Measurements from ENCODE around the gene CLASP1. TPM values are rescaled to one million over a fixed set of nuclear protein-coding genes. Genes with fewer than 3 reads are reported as not detected.
A peak's percentile ranks its signal among the peaks of the same experiment; 100 is the strongest.

CLASP1 gene
- total RNA-seq, 1 experiment from 2014 or later: 81.9 TPM

DNA sequence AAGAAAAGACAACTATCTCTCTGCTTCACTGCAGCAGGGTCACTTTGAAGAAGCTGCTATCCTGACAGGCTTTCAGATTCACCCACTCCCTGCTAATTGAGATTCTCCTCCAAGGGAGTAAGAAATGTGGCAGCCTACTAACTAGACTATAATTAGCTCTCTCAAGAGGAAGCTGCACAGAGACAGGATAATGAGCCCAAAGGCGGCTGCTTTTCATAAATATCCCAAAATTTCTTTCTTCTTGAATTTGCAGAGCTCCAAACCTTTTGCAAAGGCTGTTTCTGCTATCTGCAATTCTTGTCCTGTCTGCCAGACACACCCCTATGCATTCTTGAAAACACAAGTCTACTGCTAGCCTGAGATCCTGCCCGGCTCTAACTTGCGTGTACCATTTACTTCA is 172.6 kb downstream of the CLASP1 start:
- no TSS peak for BruUV-seq (replicated peaks)

DNA sequence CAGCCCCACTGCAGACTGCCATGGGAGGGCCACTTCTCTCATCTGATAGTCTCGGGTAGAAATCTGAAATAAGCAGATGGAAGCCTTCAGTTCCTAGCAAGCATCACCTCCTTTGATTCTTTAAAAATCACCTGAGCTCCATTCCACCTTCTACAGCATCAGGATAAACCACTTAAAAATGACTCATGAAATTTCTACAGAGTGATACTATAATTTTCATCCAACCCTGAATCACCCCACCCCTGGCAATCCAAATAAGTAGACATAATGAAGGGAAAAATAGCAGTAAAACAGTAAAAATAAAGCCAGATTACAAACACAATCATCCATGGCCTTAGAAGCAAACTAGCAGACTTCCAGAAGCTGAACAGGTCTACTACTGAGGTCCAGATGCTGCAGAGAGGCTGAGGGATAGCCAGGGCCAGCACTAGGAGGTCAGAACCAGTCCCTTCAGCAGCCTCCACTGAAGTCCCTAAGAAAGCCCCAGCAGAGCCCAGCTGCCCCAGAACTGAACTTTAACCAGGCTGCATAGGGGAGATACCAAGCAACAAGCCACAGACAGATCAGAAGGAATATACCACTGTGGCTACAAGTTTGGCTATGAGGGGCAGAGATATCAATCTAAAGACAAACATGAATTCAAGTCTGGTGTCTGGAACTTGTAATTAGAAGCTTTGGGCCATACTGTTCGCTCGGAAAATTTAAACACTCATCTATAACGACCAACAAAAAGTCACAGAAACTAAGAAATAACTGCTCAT is 173.3 kb downstream of the CLASP1 start:
- Mint-ChIP-seq H3K4me1 (ENCODE audit: insufficient read depth, unreplicated experiment) (peaks cover 59% of the 10 kb centered on the region), H3K9me3 (ENCODE audit: unreplicated experiment) (no peaks in the 10 kb centered on the region), H3K36me3 (ENCODE audit: insufficient read depth, unreplicated experiment) (peaks cover 10% of the 10 kb centered on the region), H3K27ac (ENCODE audit: low read depth, unreplicated experiment) (peak overlapping the region; percentile 49), H3K4me3 (ENCODE audit: unreplicated experiment) (no peak overlapping the region), H3K27me3 (ENCODE audit: insufficient read depth, unreplicated experiment) (no peaks in the 10 kb centered on the region)
- no TSS peak for BruUV-seq (replicated peaks)
- TF ChIP-seq, protein P1, sequence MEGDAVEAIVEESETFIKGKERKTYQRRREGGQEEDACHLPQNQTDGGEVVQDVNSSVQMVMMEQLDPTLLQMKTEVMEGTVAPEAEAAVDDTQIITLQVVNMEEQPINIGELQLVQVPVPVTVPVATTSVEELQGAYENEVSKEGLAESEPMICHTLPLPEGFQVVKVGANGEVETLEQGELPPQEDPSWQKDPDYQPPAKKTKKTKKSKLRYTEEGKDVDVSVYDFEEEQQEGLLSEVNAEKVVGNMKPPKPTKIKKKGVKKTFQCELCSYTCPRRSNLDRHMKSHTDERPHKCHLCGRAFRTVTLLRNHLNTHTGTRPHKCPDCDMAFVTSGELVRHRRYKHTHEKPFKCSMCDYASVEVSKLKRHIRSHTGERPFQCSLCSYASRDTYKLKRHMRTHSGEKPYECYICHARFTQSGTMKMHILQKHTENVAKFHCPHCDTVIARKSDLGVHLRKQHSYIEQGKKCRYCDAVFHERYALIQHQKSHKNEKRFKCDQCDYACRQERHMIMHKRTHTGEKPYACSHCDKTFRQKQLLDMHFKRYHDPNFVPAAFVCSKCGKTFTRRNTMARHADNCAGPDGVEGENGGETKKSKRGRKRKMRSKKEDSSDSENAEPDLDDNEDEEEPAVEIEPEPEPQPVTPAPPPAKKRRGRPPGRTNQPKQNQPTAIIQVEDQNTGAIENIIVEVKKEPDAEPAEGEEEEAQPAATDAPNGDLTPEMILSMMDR (IDR thresholded peaks at IDR 0.05; ENCODE audit: unreplicated experiment): no peak
- DNase-seq (ENCODE audit: unreplicated experiment): no peak
- ChIA-PET CTCF (interaction anchor here (0.8 to 1.7 kb wide), 6 partner anchors 10 to 120 kb away, joined by 3 to 8 read pairs (median 4); no protein-coding TSS in a partner anchor), POLR2A (interaction anchor here (0.6 to 3.6 kb wide), 15 partner anchors 9 to 259 kb away, joined by 3 to 20 read pairs (median 4); partner anchors contain the start of gene CLASP1)
- intact Hi-C loops (cut with micrococcal nuclease): loop anchor here (1.0 kb wide), 1 partner anchor 25 kb away; no protein-coding TSS in a partner anchor

More for the DNA sequence above, 172.6 kb downstream of the CLASP1 start:
- H3K36me3 Mint-ChIP-seq (ENCODE audit: insufficient read depth, unreplicated experiment): peaks cover 4% of the 10 kb centered on the region
- intact Hi-C loops (cut with micrococcal nuclease): loop anchor here (1.0 kb wide), 1 partner anchor 25 kb away; no protein-coding TSS in a partner anchor
- no peak for DNase-seq (ENCODE audit: unreplicated experiment)
- no peak overlapping the region for H3K27ac Mint-ChIP-seq (ENCODE audit: low read depth, unreplicated experiment)
- H3K27me3 Mint-ChIP-seq (ENCODE audit: insufficient read depth, unreplicated experiment): no peaks in the 10 kb centered on the region
- no peaks in the 10 kb centered on the region for H3K9me3 Mint-ChIP-seq (ENCODE audit: unreplicated experiment)
- ChIA-PET CTCF (interaction anchor here (0.8 to 1.7 kb wide), 6 partner anchors 13 to 119 kb away, joined by 3 to 8 read pairs (median 4); partner anchors contain the start of gene RNU4ATAC), POLR2A (interaction anchor here (0.6 to 3.6 kb wide), 12 partner anchors 8 to 173 kb away, joined by 3 to 20 read pairs (median 4); partner anchors contain the start of gene CLASP1)
- TF ChIP-seq, protein P1 (IDR thresholded peaks at IDR 0.05; ENCODE audit: unreplicated experiment): no peak
- peaks cover 55% of the 10 kb centered on the region for H3K4me1 Mint-ChIP-seq (ENCODE audit: insufficient read depth, unreplicated experiment)
- H3K4me3 Mint-ChIP-seq (ENCODE audit: unreplicated experiment): no peak overlapping the region

DNA sequence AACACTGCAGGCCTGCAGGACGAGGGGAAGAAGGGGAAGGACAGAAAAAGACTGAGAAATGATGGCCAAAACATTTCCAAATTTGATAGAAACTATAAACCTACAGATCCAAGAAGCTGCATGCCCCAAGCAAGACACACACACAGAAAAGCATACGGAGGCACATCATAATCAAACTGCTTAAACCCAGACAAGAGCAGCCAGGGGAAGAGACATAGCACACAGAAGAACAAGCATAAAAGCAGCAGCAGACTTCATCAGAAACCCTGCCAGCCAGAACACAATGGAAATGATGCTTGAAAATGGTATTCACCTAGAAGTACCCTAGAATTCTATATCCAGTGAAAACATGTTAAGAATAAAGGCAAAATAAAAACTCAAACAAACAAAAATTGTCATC is 175.8 kb downstream of the CLASP1 start:
- BruUV-seq (replicated peaks): no TSS peak
- ChIA-PET POLR2A (interaction anchor here (0.7 to 3.3 kb wide), 3 partner anchors 8 to 1293 kb away, joined by 5 to 17 read pairs (median 5); no protein-coding TSS in a partner anchor), CTCF (interaction anchor here (1.1 kb wide), 1 partner anchor 118 kb away, joined by 6 read pairs; no protein-coding TSS in a partner anchor)
- intact Hi-C loops (cut with micrococcal nuclease): no loop called here
- Mint-ChIP-seq H3K4me1 (ENCODE audit: insufficient read depth, unreplicated experiment) (peaks cover 37% of the 10 kb centered on the region), H3K36me3 (ENCODE audit: insufficient read depth, unreplicated experiment) (peaks cover 30% of the 10 kb centered on the region), H3K4me3 (ENCODE audit: unreplicated experiment) (no peak overlapping the region), H3K9me3 (ENCODE audit: unreplicated experiment) (no peaks in the 10 kb centered on the region), H3K27ac (ENCODE audit: low read depth, unreplicated experiment) (no peak overlapping the region), H3K27me3 (ENCODE audit: insufficient read depth, unreplicated experiment) (no peaks in the 10 kb centered on the region)
- no peak for DNase-seq (ENCODE audit: unreplicated experiment)
- TF ChIP-seq, protein P1 (IDR thresholded peaks at IDR 0.05; ENCODE audit: unreplicated experiment): no peak

DNA sequence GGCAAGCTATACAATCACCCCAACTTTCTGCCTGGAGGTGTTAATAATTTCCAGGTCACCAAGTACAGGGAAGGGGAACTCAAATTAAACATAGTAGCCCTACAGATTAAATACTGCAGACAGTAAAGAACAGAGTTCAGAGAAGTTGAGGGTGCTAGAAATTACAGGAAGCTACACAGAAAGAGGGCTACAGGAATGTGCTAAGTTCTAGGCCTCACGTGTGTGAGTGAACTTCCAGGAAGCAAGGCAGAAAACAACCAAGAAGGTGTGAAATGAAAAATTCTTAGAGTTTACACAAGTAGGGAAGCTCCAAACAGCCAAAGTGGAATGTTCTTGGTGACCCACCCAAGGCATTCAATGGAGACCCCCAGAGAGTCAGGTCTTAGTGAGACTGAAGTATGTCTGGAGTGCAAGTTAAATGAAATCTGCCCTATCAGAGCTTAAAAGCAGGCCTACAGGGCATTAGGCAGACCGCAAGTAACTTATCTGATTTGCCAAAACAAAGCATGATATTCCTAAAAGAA is 176.7 kb downstream of the CLASP1 start:
- Mint-ChIP-seq H3K27ac (ENCODE audit: low read depth, unreplicated experiment) (peak overlapping the region; percentile 42), H3K4me1 (ENCODE audit: insufficient read depth, unreplicated experiment) (peaks cover 37% of the 10 kb centered on the region), H3K4me3 (ENCODE audit: unreplicated experiment) (no peak overlapping the region), H3K9me3 (ENCODE audit: unreplicated experiment) (no peaks in the 10 kb centered on the region), H3K27me3 (ENCODE audit: insufficient read depth, unreplicated experiment) (no peaks in the 10 kb centered on the region), H3K36me3 (ENCODE audit: insufficient read depth, unreplicated experiment) (peaks cover 40% of the 10 kb centered on the region)
- POLR2A ChIA-PET: interaction anchor here (0.6 to 3.3 kb wide), 7 partner anchors 9 to 58 kb away, joined by 3 to 17 read pairs (median 6); partner anchors contain the start of gene RNU4ATAC
- BruUV-seq (replicated peaks): TSS peak; percentile 97
- TF ChIP-seq, protein P1 (IDR thresholded peaks at IDR 0.05; ENCODE audit: unreplicated experiment): no peak
- DNase-seq (ENCODE audit: unreplicated experiment): no peak
- intact Hi-C loops (cut with micrococcal nuclease): no loop called here
- CTCF ChIA-PET: interaction anchor here (0.7 to 2.8 kb wide), 2 partner anchors 8 to 134 kb away, joined by 3 to 15 read pairs; no protein-coding TSS in a partner anchor

All from MCF 10A (cell line).